AG09319 (cell line): ENCODE data around the gene RPS29.

Experiments
- DNase-seq: peaks from one replicate; pipeline ENCODE4 v3.0.0-alpha.2; 2010; ENCODE audit warnings: low read depth; ENCODE audit errors: extremely low read depth
- TF ChIP-seq, protein P1 (sequence below): IDR thresholded peaks from 2 replicates; pipeline ENCODE4 v1.5.1; 2011; ENCODE audit warnings: low read depth, mild to moderate bottlenecking, inconsistent platforms, low read length, moderate library complexity

RPS29 gene

DNA sequence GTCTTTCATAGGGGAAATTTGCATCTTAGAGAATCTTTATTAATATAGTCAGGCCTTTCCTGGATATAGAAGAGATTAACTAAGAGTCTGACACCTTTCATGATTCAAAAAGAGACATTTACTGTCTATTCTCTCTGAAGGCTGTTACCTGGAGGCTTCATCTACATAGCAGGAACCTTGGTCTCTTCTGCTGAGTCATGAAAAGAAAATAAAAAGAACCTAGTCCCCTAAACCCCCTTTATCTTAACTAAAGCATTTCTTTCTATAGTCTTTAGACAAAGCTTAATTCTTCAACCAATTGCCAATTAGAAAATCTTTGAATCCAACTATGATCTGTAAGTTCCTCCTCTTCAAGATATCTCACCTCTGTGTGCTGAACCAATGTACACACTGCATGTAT is 33.1 kb downstream of the RPS29 start:
- TF ChIP-seq, protein P1, sequence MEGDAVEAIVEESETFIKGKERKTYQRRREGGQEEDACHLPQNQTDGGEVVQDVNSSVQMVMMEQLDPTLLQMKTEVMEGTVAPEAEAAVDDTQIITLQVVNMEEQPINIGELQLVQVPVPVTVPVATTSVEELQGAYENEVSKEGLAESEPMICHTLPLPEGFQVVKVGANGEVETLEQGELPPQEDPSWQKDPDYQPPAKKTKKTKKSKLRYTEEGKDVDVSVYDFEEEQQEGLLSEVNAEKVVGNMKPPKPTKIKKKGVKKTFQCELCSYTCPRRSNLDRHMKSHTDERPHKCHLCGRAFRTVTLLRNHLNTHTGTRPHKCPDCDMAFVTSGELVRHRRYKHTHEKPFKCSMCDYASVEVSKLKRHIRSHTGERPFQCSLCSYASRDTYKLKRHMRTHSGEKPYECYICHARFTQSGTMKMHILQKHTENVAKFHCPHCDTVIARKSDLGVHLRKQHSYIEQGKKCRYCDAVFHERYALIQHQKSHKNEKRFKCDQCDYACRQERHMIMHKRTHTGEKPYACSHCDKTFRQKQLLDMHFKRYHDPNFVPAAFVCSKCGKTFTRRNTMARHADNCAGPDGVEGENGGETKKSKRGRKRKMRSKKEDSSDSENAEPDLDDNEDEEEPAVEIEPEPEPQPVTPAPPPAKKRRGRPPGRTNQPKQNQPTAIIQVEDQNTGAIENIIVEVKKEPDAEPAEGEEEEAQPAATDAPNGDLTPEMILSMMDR, result no peak

DNA sequence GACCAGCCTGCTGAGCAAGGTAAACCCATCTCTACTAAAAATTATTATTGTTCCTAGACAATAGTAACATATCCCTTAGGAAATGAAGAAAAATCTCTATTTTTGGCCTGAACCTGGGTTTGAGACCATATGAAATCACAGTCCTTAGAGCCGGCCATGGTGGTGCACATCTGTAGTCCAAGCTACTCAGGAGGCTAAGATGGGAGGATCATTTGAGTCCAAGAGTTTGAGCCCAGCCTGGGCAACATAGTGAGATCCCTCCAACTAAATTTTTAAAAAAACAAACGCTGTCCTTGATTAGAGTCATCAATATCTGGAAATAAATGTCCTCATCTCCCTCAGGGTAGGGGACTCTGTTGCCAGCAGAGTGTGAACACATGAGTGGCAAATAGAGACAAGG is 34.6 kb downstream of the RPS29 start:
- TF ChIP-seq, protein P1, result no peak
- DNase-seq, result no peak

More for the DNA sequence above, 33.1 kb downstream of the RPS29 start:
- no peak for DNase-seq

DNA sequence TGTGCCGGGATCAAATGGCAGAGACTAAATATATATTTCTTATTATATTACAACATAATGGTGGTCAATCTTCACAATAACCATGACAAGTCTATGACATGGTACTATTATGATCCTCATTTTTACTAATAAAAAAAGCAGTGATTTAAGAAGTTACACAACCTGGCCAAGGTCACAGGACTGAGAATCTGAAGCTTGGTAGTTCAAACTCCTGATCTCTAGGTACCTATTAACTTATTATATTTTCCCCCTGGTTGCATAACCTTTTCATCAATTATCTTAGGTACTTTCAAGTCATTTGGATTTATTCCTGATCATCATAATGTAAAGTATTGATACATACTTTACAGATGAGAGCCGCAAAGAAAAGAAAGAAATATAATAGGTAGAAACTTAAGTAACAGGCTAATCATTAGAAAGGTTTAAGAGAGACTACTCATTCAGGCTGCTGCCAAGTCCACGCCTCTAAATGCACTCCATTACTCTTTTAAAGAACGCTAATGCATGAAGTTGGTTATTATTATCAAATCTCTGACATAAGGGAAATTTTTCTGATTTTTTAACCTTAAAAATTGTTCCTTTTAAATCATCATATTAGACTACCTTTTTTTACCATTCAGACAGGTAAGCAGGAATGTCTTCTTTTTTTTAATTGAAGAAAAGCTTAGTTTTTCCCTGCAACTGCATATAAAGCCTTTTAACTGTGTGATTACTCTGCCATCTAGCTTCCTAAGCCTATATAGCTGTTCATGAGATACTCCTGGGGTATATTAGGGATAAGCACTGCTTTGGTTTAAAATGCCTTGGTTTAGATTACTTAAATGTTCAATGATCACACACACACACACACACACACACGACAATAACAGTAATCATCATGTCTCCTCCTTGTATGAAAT is 35.6 kb downstream of the RPS29 start:
- no peak for DNase-seq
- TF ChIP-seq, protein P1, result peak; percentile 20

DNA sequence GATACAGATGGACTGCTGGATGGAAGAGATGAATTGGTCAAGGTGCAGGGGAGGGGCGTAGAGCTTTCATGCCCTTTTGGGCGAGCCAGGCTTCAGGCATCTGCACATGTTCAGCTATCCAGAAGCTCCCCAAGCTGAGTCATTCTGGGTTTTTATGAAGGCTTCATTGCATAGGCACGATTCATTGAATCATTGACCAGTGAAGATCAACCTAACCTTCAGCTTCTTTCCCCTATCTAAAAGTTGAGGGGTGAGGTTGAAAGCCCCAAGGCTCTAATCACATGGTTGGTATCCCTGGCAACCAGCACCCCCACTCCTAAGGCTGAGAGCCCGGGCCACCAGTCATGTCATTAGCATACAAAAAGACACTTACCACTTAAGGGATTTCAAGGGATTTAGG is 36.3 kb downstream of the RPS29 start:
- TF ChIP-seq, protein P1, result no peak
- no peak for DNase-seq

DNA sequence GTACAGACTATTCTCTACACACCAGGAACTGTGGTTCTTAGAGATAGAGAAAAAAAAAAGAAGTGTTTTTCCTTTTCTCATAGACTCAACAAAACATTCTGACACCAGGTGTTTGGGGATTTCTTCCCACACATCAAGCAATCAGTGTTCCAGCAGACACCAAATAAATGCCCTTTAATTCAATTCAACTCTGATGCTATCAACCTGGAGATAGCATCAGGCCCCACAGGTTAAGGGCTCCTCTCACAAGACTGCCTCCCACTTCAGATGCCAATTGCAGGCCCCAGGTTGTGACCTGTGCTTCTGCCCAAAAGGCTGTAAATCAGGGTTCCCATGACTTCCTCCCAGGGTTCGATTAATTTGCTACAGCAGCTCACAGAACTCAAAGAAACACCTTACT is 36.7 kb downstream of the RPS29 start:
- DNase-seq, result no peak

DNA sequence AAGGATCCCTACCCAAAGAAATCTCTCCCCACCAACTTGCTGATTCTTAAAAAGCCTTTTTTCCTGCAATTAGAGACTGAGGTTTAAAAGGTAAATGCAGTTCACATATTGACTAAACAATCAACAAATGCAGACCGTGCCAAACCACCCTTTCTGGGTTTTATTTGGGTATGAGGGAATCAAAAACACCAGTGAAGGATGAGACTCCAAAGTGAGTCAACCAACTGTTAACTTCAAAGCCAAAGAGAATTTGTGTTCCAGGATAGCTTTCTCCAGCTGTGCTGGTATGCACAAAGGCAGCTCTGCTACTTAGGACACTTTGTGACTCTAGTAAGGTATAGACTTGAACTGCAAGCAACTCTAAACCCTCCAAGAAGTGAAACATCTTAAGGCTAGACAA is 39.4 kb downstream of the RPS29 start:
- DNase-seq, result no peak

More for the DNA sequence above, 36.7 kb downstream of the RPS29 start:
- TF ChIP-seq, protein P1, result no peak

DNA sequence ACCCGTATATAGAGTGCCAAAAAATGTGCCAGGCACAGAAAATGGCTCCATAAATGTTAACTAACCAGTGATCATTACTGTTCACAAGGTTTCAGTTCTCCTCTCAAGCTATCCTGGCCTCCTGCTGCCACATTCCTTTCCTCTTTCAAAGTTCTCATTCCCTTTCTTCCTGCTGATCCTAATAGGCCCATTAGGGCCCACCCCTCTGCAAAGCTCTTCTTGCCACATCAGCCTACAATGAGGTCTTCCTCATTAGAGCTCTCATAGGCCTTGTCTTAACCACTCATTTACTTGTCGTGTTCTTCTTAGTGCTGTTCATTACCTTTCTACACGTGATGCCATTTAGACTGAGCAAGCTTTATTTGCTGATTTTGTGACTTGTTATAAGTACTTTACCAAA is 40.5 kb downstream of the RPS29 start:
- TF ChIP-seq, protein P1, result no peak
- no peak for DNase-seq

More for the DNA sequence above, 39.4 kb downstream of the RPS29 start:
- TF ChIP-seq, protein P1, result no peak
